Esophagus squamous epithelium (tissue), 5 donors: ENCODE measurements around the gene CAMTA1. TPM values are rescaled to one million over a fixed set of nuclear protein-coding genes. Genes with fewer than 3 reads are reported as not detected.

ENCODE experiments used
- DNase-seq: peaks from one replicate; lab custom pipeline; 2025; lab: John Stamatoyannopoulos, UW
- H3K27ac ChIP-seq, 4 donors: fragments of 200-600 bp; sonication (generic); one replicate each; pipeline ENCODE4 v1.5.1; 2016 to 2019; ENCODE audit warnings: mild to moderate bottlenecking in 1 of 4
- H3K27me3 ChIP-seq, 4 donors: fragments of 200-600 bp; sonication (generic); 1 replicate in 3 of 4; 2 replicates in 1 of 4; pipeline versions ENCODE4 v1.5.1 to v1.6.0; 2017 to 2021; ENCODE audit warnings: antibody characterized with exemption in 1 of 4
- H3K36me3 ChIP-seq, 3 donors: fragments of 200-600 bp; sonication (generic); one replicate each; pipeline ENCODE4 v1.5.1; 2016 to 2019
- H3K4me1 ChIP-seq, 3 donors: fragments of 200-600 bp; sonication (generic); one replicate each; pipeline ENCODE4 v1.5.1; 2017 to 2019
- H3K4me3 ChIP-seq, 4 donors: fragments of 200-600 bp; sonication (generic); 1 replicate in 3 of 4; 2 replicates in 1 of 4; pipeline ENCODE4 v1.5.1; 2016 to 2019; ENCODE audit warnings: mild to moderate bottlenecking in 2 of 4, moderate library complexity in 1 of 4
- H3K9me3 ChIP-seq, 3 donors: fragments of 200-600 bp; sonication (generic); one replicate each; pipeline ENCODE4 v1.5.1; 2016 to 2019
- POLR2A ChIP-seq, 4 donors: fragments of 450-650 bp; IDR thresholded peaks; one replicate each; pipeline ENCODE4 v1.6.1; 2017; ENCODE audit warnings: antibody characterized with exemption in 4 of 4, mild to moderate bottlenecking in 4 of 4, moderate library complexity in 3 of 4
- WGBS, 2 donors: methylation state at CpG; one replicate each; pipeline ENCODE4 v1.1.5; 2018; 5-methylcytosine and 5-hydroxymethylcytosine counted together
- intact Hi-C: fragments of 100-400 bp; cut with DNase I; formaldehyde crosslinking; loops from one replicate; pipeline ENCODE4 v1.15.0; 2022
- total RNA-seq, 4 donors: library from RNA; depleted of rRNA; stranded (reverse); fragments of >200 nt; gene quantifications; one replicate each; pipeline ENCODE4 v1.1.0, GENCODE V29; 2016
- TF ChIP-seq, protein P1 (sequence below), 6 experiments: fragments of 450-650 bp in 4 of 6; fragments of 200-600 bp in 2 of 6; sonication (generic) in 2 of 6; IDR thresholded peaks; one replicate each; pipeline ENCODE4 v1.5.1; 2016 to 2019; ENCODE audit warnings: antibody characterized with exemption in 6 of 6, mild to moderate bottlenecking in 4 of 6, moderate library complexity in 4 of 6
- donor health status: DM: yes; HTN: yes; CAD: no.

The CAMTA1 gene
- total RNA-seq, 4 donors from 2014 or later = 31.3 to 77.4 (median 45.9) TPM

GRCh38 chr1:7536891-7537591, 751.8 kb downstream of the CAMTA1 start:
- no peak for TF ChIP-seq POLR2A (IDR thresholded peaks at IDR 0.05)
- TF ChIP-seq, protein P1, sequence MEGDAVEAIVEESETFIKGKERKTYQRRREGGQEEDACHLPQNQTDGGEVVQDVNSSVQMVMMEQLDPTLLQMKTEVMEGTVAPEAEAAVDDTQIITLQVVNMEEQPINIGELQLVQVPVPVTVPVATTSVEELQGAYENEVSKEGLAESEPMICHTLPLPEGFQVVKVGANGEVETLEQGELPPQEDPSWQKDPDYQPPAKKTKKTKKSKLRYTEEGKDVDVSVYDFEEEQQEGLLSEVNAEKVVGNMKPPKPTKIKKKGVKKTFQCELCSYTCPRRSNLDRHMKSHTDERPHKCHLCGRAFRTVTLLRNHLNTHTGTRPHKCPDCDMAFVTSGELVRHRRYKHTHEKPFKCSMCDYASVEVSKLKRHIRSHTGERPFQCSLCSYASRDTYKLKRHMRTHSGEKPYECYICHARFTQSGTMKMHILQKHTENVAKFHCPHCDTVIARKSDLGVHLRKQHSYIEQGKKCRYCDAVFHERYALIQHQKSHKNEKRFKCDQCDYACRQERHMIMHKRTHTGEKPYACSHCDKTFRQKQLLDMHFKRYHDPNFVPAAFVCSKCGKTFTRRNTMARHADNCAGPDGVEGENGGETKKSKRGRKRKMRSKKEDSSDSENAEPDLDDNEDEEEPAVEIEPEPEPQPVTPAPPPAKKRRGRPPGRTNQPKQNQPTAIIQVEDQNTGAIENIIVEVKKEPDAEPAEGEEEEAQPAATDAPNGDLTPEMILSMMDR (IDR thresholded peaks at IDR 0.05) = no peak
- H3K4me3 ChIP-seq = no peak overlapping the region
- intact Hi-C loops = no loop called here
- peaks cover 0 to 12% (median 8%) of the 10 kb centered on the region in 3 donors for H3K4me1 ChIP-seq
- H3K9me3 ChIP-seq = no peaks in the 10 kb centered on the region
- WGBS, 2 donors = 63 to 67% methylated on average over 5 to 9 of the region's 20 CpGs
- H3K36me3 ChIP-seq = no peaks in the 10 kb centered on the region
- H3K27ac ChIP-seq = no peak overlapping the region
- no peak for DNase-seq
- H3K27me3 ChIP-seq = peaks cover 0 to 27% (median 0%) of the 10 kb centered on the region in 4 donors

- TF ChIP-seq POLR2A (IDR thresholded peaks at IDR 0.05) = no peak
- TF ChIP-seq, protein P1 (IDR thresholded peaks at IDR 0.05) = no peak
- H3K27me3 ChIP-seq = peaks cover 0 to 27% (median 0%) of the 10 kb centered on the region in 4 donors
- peaks cover 0 to 12% (median 8%) of the 10 kb centered on the region in 3 donors for H3K4me1 ChIP-seq
- no peak overlapping the region for H3K27ac ChIP-seq
- intact Hi-C loops = no loop called here
- no peak overlapping the region for H3K4me3 ChIP-seq
- no peaks in the 10 kb centered on the region for H3K36me3 ChIP-seq
- no peak for DNase-seq
- 78 to 88% methylated on average over 3 to 6 of the region's 6 CpGs for WGBS, 2 donors
- no peaks in the 10 kb centered on the region for H3K9me3 ChIP-seq
Observed at GRCh38 chr1:7538033-7538432, 752.8 kb downstream of the CAMTA1 start.

DNA sequence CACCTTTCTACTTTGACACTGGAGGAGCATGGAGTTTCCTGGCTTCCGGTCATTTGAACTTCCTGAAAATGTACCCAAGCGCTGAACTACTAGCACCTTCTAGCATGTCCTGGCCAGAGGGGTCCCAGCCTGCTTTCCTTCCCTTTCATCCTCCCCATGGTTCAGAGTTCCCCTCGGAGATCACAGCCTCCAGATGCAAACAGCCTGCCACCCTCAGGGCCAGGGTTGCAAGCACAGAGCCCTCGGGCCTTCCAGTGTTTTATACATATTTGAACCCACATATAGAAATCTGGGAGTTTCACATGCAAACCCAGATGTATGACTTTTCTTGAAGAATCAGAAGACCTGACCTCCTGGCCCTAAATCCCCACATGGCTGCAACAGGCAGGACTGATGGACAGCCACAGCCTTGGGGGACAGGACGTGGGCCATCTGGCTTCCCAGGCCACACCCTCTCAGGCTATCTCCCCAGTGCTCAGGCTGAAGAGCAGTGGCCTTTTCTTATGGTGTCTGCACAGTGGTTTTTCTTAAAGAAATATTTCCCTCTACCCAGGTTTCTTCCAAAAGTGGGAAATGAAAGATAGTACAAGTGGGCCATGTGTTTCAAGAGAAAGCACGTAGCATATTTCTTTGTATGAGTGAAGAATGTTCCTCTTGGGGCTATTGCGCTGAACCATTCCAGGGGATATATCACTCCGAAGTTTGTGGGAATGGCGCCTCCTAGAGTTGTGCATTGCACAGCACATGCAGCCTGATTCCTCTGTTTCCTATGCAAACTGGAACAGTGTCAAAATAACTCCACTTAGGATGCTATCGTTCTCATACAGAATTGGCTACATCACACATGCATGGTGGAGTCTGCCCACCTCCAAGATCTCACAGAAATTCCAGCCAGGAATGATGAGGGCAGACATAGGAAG, 753.9 kb downstream of the CAMTA1 start:
- no peak for TF ChIP-seq POLR2A (IDR thresholded peaks at IDR 0.05)
- TF ChIP-seq, protein P1 (IDR thresholded peaks at IDR 0.05) = no peak
- intact Hi-C loops = no loop called here
- Histone ChIP-seq H3K27me3 (peaks cover 0 to 27% (median 0%) of the 10 kb centered on the region in 4 donors), H3K36me3 (no peaks in the 10 kb centered on the region), H3K9me3 (no peaks in the 10 kb centered on the region), H3K27ac (no peak overlapping the region), H3K4me3 (no peak overlapping the region), H3K4me1 (peaks cover 0 to 6% (median 3%) of the 10 kb centered on the region in 3 donors)
- no peak for DNase-seq
- WGBS, 2 donors = 75 to 85% methylated on average over 7 to 8 of the region's 10 CpGs

DNA sequence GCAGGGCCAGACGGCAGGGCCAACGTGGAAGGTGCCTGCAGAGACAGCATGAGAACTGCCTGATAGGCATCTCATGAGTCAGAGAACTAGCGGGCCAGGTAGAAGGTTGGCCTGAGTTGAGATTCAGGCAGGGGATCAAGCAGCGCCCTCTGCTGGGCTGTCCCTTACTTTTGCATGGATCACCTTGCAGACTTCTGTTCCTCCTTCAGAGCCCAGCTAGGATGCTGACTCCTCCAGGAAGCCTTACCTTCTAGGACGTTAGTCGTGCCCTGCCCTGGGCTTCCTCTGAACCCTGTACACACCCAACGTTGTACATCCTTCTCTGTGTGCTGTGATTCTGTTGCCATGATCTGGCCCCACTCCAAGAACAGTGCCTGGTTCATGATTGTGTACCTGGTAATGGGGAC, 754.5 kb downstream of the CAMTA1 start:
- Histone ChIP-seq H3K27ac (no peak overlapping the region), H3K36me3 (no peaks in the 10 kb centered on the region), H3K27me3 (peaks cover 0 to 21% (median 0%) of the 10 kb centered on the region in 4 donors), H3K9me3 (no peaks in the 10 kb centered on the region), H3K4me3 (no peak overlapping the region), H3K4me1 (no peaks in the 10 kb centered on the region)
- WGBS, 2 donors = 40 to 51% methylated on average over 2 to 7 of the region's 7 CpGs
- no peak for DNase-seq
- TF ChIP-seq, protein P1 (IDR thresholded peaks at IDR 0.05) = peak in 5 of 6 experiments; percentile 11 to 56 (median 29)
- TF ChIP-seq POLR2A (IDR thresholded peaks at IDR 0.05) = no peak
- intact Hi-C loops = no loop called here
